ENCODE data around the gene BRICD5. TPM values are rescaled to one million over a fixed set of nuclear protein-coding genes. Genes with fewer than 3 reads are reported as not detected.

Gene BRICD5
- total and polyA plus RNA-seq, 4 donors = 2.1 to 13.5 (median 9.3) TPM

GRCh38 chr16:2179107-2179501, 31.6 kb downstream of the BRICD5 start:
- H3K4me1 ChIP-seq (ENCODE audit: control insufficient read depth in 5 of 5, insufficient read depth in 5 of 5, low read length in 5 of 5) = no peaks in the 10 kb centered on the region
- WGBS, 2 donors = 40 to 54% methylated on average over 3 to 50 of the region's 50 CpGs
- peaks cover 4 to 41% (median 9%) of the 10 kb centered on the region in 4 donors for H3K36me3 ChIP-seq (ENCODE audit: control insufficient read depth in 4 of 4, insufficient read depth in 4 of 4, low read length in 4 of 4)
- no peak for ATAC-seq (ENCODE audit: insufficient read depth, low FRiP score)
- no peaks in the 10 kb centered on the region for H3K9me3 ChIP-seq (ENCODE audit: control insufficient read depth in 4 of 4, insufficient read depth in 3 of 4, low read length in 3 of 4)
- TF ChIP-seq CTCF (IDR thresholded peaks at IDR 0.05; ENCODE audit: control extremely low read depth, extremely low read depth) = no peak
- H3K27me3 ChIP-seq (ENCODE audit: control insufficient read depth in 3 of 3, insufficient read depth in 3 of 3, low read length in 2 of 3) = no peaks in the 10 kb centered on the region
- H3K4me3 ChIP-seq = no peak overlapping the region
- DNase-seq = no peak
- no peak overlapping the region for H3K27ac ChIP-seq (ENCODE audit: low read depth in 1 of 2, low read length in 1 of 2)
- H3K9ac ChIP-seq (ENCODE audit: insufficient read depth in 1 of 2, low read length in 2 of 2) = no peak overlapping the region

- Histone ChIP-seq H3K9me3 (ENCODE audit: control insufficient read depth in 4 of 4, insufficient read depth in 3 of 4, low read length in 3 of 4) (no peaks in the 10 kb centered on the region), H3K27ac (ENCODE audit: low read depth in 1 of 2, low read length in 1 of 2) (no peak overlapping the region), H3K36me3 (ENCODE audit: control insufficient read depth in 4 of 4, insufficient read depth in 4 of 4, low read length in 4 of 4) (peaks cover 4 to 47% (median 9%) of the 10 kb centered on the region in 4 donors), H3K27me3 (ENCODE audit: control insufficient read depth in 3 of 3, insufficient read depth in 3 of 3, low read length in 2 of 3) (no peaks in the 10 kb centered on the region), H3K4me3 (no peak overlapping the region), H3K4me1 (ENCODE audit: control insufficient read depth in 5 of 5, insufficient read depth in 5 of 5, low read length in 5 of 5) (no peaks in the 10 kb centered on the region), H3K9ac (ENCODE audit: insufficient read depth in 1 of 2, low read length in 2 of 2) (no peak overlapping the region)
- 46 to 48% methylated on average over 72 to 106 of the region's 106 CpGs for WGBS, 2 donors
- peak; percentile 24 to 58 (median 44) for DNase-seq
- no peak for ATAC-seq (ENCODE audit: insufficient read depth, low FRiP score)
- TF ChIP-seq CTCF (IDR thresholded peaks at IDR 0.05; ENCODE audit: control extremely low read depth, extremely low read depth) = no peak
Measured at GRCh38 chr16:2178321-2179106, 32.1 kb downstream of the BRICD5 start.

DNA sequence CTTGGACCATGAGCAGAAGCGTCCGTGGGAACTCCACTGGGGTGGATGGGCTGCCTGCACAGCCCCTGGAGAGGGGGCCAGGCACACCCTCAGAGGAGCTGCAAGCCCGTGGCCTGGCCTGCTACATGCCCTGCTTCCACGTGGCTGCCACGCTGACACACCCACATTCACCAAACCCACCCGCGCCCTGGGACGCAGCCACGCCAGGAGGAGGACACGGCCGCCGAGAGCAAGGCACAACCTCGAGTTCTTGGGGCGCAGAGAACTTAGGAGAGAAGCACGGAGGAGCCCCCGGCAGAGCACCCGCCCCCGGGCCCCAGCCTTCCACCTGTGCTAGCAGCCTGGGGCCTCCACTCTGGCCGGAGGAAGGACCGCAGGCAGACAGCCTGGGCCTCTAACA, 33.1 kb downstream of the BRICD5 start:
- TF ChIP-seq CTCF (IDR thresholded peaks at IDR 0.05; ENCODE audit: control extremely low read depth, extremely low read depth) = no peak
- 94 to 95% methylated on average over 20 of the region's 20 CpGs for WGBS, 2 donors
- Histone ChIP-seq H3K27ac (ENCODE audit: low read depth in 1 of 2, low read length in 1 of 2) (no peak overlapping the region), H3K9ac (ENCODE audit: insufficient read depth in 1 of 2, low read length in 2 of 2) (no peak overlapping the region), H3K36me3 (ENCODE audit: control insufficient read depth in 4 of 4, insufficient read depth in 4 of 4, low read length in 4 of 4) (peaks cover 4 to 55% (median 11%) of the 10 kb centered on the region in 4 donors), H3K27me3 (ENCODE audit: control insufficient read depth in 3 of 3, insufficient read depth in 3 of 3, low read length in 2 of 3) (no peaks in the 10 kb centered on the region), H3K9me3 (ENCODE audit: control insufficient read depth in 4 of 4, insufficient read depth in 3 of 4, low read length in 3 of 4) (no peaks in the 10 kb centered on the region), H3K4me1 (ENCODE audit: control insufficient read depth in 5 of 5, insufficient read depth in 5 of 5, low read length in 5 of 5) (no peaks in the 10 kb centered on the region), H3K4me3 (no peak overlapping the region)
- DNase-seq (no peak), ATAC-seq (ENCODE audit: insufficient read depth, low FRiP score) (no peak)

All from lung (tissue), 12 donors.